ENCODE measurements around the gene TBC1D7.
"Not testable (repeated sequence)": the region's sequence is repeated elsewhere in the genome, so short reads cannot be mapped to it uniquely, and the experiment has no call there.

The TBC1D7 gene

GRCh38 chr6:13328875-13329183 is 492 bp upstream of the TBC1D7 start:
- H3K4me3 ChIP-seq (ENCODE audit: low read depth, low read length), result peak overlapping the region; percentile 97
- no peak for DNase-seq (ENCODE audit: low read depth)

GRCh38 chr6:13327691-13328075 is 654 bp downstream of the TBC1D7 start:
- DNase-seq (ENCODE audit: low read depth), result no peak
- peak overlapping the region; percentile 97 for H3K4me3 ChIP-seq (ENCODE audit: low read depth, low read length)

GRCh38 chr6:13326031-13326586 is 2.2 kb downstream of the TBC1D7 start:
- not testable (repeated sequence) for H3K4me3 ChIP-seq (ENCODE audit: low read depth, low read length); DNase-seq (ENCODE audit: low read depth)

- no peak for DNase-seq (ENCODE audit: low read depth)
- H3K4me3 ChIP-seq (ENCODE audit: low read depth, low read length), result no peak overlapping the region
These were observed 8.3 kb downstream of the TBC1D7 start for GRCh38 chr6:13319891-13320564.

GRCh38 chr6:13318821-13319220 is 9.5 kb downstream of the TBC1D7 start:
- DNase-seq (ENCODE audit: low read depth), result no peak
- no peak overlapping the region for H3K4me3 ChIP-seq (ENCODE audit: low read depth, low read length)

GRCh38 chr6:13315896-13316295 is 12.4 kb downstream of the TBC1D7 start:
- no peak for DNase-seq (ENCODE audit: low read depth)
- no peak overlapping the region for H3K4me3 ChIP-seq (ENCODE audit: low read depth, low read length)

GRCh38 chr6:13314806-13315205 is 13.5 kb downstream of the TBC1D7 start:
- no peak for DNase-seq (ENCODE audit: low read depth)
- no peak overlapping the region for H3K4me3 ChIP-seq (ENCODE audit: low read depth, low read length)

GRCh38 chr6:13311155-13311554 is 17.2 kb downstream of the TBC1D7 start:
- DNase-seq (ENCODE audit: low read depth), result no peak
- H3K4me3 ChIP-seq (ENCODE audit: low read depth, low read length), result no peak overlapping the region

GRCh38 chr6:13308332-13308731 is 20.0 kb downstream of the TBC1D7 start:
- no peak overlapping the region for H3K4me3 ChIP-seq (ENCODE audit: low read depth, low read length)
- DNase-seq (ENCODE audit: low read depth), result no peak

- no peak overlapping the region for H3K4me3 ChIP-seq (ENCODE audit: low read depth, low read length)
- no peak for DNase-seq (ENCODE audit: low read depth)
These were observed 20.8 kb downstream of the TBC1D7 start for GRCh38 chr6:13307508-13307995.

- DNase-seq (ENCODE audit: low read depth), result no peak
- H3K4me3 ChIP-seq (ENCODE audit: low read depth, low read length), result no peak overlapping the region
These were observed 22.5 kb downstream of the TBC1D7 start for GRCh38 chr6:13305791-13306190.

GRCh38 chr6:13305288-13305687 is 23.0 kb downstream of the TBC1D7 start:
- H3K4me3 ChIP-seq (ENCODE audit: low read depth, low read length), result no peak overlapping the region
- no peak for DNase-seq (ENCODE audit: low read depth)

GRCh38 chr6:13304580-13305260 is 23.6 kb downstream of the TBC1D7 start:
- no peak for DNase-seq (ENCODE audit: low read depth)
- H3K4me3 ChIP-seq (ENCODE audit: low read depth, low read length), result no peak overlapping the region

- DNase-seq (ENCODE audit: low read depth), result no peak
- no peak overlapping the region for H3K4me3 ChIP-seq (ENCODE audit: low read depth, low read length)
These were observed 24.2 kb downstream of the TBC1D7 start for GRCh38 chr6:13304101-13304500.

GRCh38 chr6:13303668-13304017 is 24.7 kb downstream of the TBC1D7 start:
- H3K4me3 ChIP-seq (ENCODE audit: low read depth, low read length), result no peak overlapping the region
- DNase-seq (ENCODE audit: low read depth), result no peak

- peak; percentile 93 for DNase-seq (ENCODE audit: low read depth)
- no peak overlapping the region for H3K4me3 ChIP-seq (ENCODE audit: low read depth, low read length)
These were observed 25.3 kb downstream of the TBC1D7 start for GRCh38 chr6:13302751-13303667.

GRCh38 chr6:13302291-13302690 is 26.0 kb downstream of the TBC1D7 start:
- DNase-seq (ENCODE audit: low read depth), result no peak
- H3K4me3 ChIP-seq (ENCODE audit: low read depth, low read length), result no peak overlapping the region

- H3K4me3 ChIP-seq (ENCODE audit: low read depth, low read length), result no peak overlapping the region
- DNase-seq (ENCODE audit: low read depth), result no peak
These were observed 27.4 kb downstream of the TBC1D7 start for GRCh38 chr6:13300643-13301590.

- no peak overlapping the region for H3K4me3 ChIP-seq (ENCODE audit: low read depth, low read length)
- no peak for DNase-seq (ENCODE audit: low read depth)
These were observed 28.4 kb downstream of the TBC1D7 start for GRCh38 chr6:13299918-13300317.
